Natural killer cell (primary cell): ENCODE measurements around the gene TDRD9. TPM values are rescaled to one million over a fixed set of nuclear protein-coding genes. Genes with fewer than 3 reads are reported as not detected.

Experiments used
- ATAC-seq, 3 donors: fragments of 150-1000 bp in 2 of 3; fragments of 200-7000 bp in 1 of 3; cut with Tn5 transposase; 1 replicate in 1 of 3; 2 replicates in 2 of 3; pipeline ENCODE4 v1.10.0; 2021; ENCODE audit warnings: mild to moderate bottlenecking in 2 of 3, moderate library complexity in 2 of 3
- DNase-seq, 2 donors: peaks; one replicate each; pipeline versions ENCODE4 v3.0.0 to v3.0.0-alpha.2; 2013 to 2021; ENCODE audit warnings: mixed read lengths in 1 of 2
- H3K27ac ChIP-seq: one replicate; pipeline ENCODE4 v1.5.1; 2013; ENCODE audit warnings: mild to moderate bottlenecking, low read length
- H3K27me3 ChIP-seq: one replicate; pipeline ENCODE4 v1.6.1; 2013; ENCODE audit warnings: low read length; ENCODE audit not compliant: control insufficient read depth, insufficient read depth
- H3K36me3 ChIP-seq: one replicate; pipeline ENCODE4 v1.6.1; 2013; ENCODE audit warnings: low read length; ENCODE audit not compliant: control insufficient read depth, insufficient read depth
- H3K4me1 ChIP-seq: one replicate; pipeline ENCODE4 v1.6.1; 2013; ENCODE audit warnings: low read length; ENCODE audit not compliant: control insufficient read depth, insufficient read depth
- H3K4me3 ChIP-seq: one replicate; pipeline ENCODE4 v1.5.1; 2013; ENCODE audit warnings: low read length
- H3K9me3 ChIP-seq: one replicate; pipeline ENCODE4 v1.6.1; 2013; ENCODE audit warnings: low read length; ENCODE audit not compliant: control insufficient read depth, insufficient read depth
- H3K27ac Mint-ChIP-seq, 2 donors: one replicate each; pipeline ENCODE4 v1.8.0; 2022; ENCODE audit warnings: mild to moderate bottlenecking in 2 of 2, mixed read lengths in 2 of 2, moderate library complexity in 1 of 2
- H3K27me3 Mint-ChIP-seq, 2 donors: one replicate each; pipeline ENCODE4 v1.8.0; 2022; ENCODE audit warnings: low read depth in 2 of 2, mixed read lengths in 2 of 2
- H3K36me3 Mint-ChIP-seq: one replicate; pipeline ENCODE4 v1.8.0; 2022; ENCODE audit warnings: mixed read lengths
- H3K4me1 Mint-ChIP-seq, 2 donors: one replicate each; pipeline ENCODE4 v1.8.0; 2022; ENCODE audit warnings: mixed read lengths in 2 of 2
- H3K4me3 Mint-ChIP-seq: one replicate; pipeline ENCODE4 v1.8.0; 2022; ENCODE audit warnings: mild to moderate bottlenecking, moderate library complexity, mixed read lengths
- H3K9me3 Mint-ChIP-seq, 2 donors: one replicate each; pipeline ENCODE4 v1.8.0; 2022; ENCODE audit warnings: mixed read lengths in 2 of 2
- CTCF ChIP-seq: fragments of 200-600 bp; IDR thresholded peaks from one replicate; pipeline ENCODE4 v1.8.0; 2022; ENCODE audit warnings: antibody characterized with exemption
- WGBS: methylation state at CpG from one replicate; pipeline ENCODE4 v1.1.7; 2013; ENCODE audit warnings: missing lambda C conversion rate; ENCODE audit not compliant: insufficient coverage; 5-methylcytosine and 5-hydroxymethylcytosine counted together
- intact Hi-C: fragments of 100-400 bp; cut with micrococcal nuclease; formaldehyde crosslinking; loops from one replicate; pipeline ENCODE4 v1.14.2; 2022
- total RNA-seq, 4 donors: library from RNA; stranded (reverse); fragments of 120-200 nt in 1 of 4; gene quantifications; one replicate each; pipeline versions ENCODE4 v1.2.3 to v1.2.4, GENCODE V29; 2013 to 2022

The TDRD9 gene
- total RNA-seq, 3 donors from 2014 or later (not counting 1 experiment from before 2014, with no cell fraction given), result 0.75 to 2.2 (median 1.4) TPM

- no peak overlapping the region for H3K27ac Mint-ChIP-seq
- no peak overlapping the region for H3K4me3 Mint-ChIP-seq
- H3K4me3 ChIP-seq, result no peak overlapping the region
- peaks cover 18% of the 10 kb centered on the region for H3K4me1 ChIP-seq
- H3K27ac ChIP-seq, result no peak overlapping the region
- H3K36me3 Mint-ChIP-seq, result no peaks in the 10 kb centered on the region
- peaks cover 7 to 21% of the 10 kb centered on the region in 2 donors for H3K4me1 Mint-ChIP-seq
- no peaks in the 10 kb centered on the region for H3K9me3 Mint-ChIP-seq
- no peak for DNase-seq
- TF ChIP-seq CTCF, result no peak
- H3K27me3 ChIP-seq, result peaks cover 14% of the 10 kb centered on the region
- no peaks in the 10 kb centered on the region for H3K9me3 ChIP-seq
- peaks cover 0 to 14% of the 10 kb centered on the region in 2 donors for H3K27me3 Mint-ChIP-seq
- intact Hi-C loops, result no loop called here
- H3K36me3 ChIP-seq, result no peaks in the 10 kb centered on the region
- ATAC-seq, result no peak
- WGBS, result 86% methylated on average over 3 of the region's 3 CpGs
These were observed 45.1 kb upstream of the TDRD9 start for GRCh38 chr14:103883263-103883523.

- no peak for ATAC-seq
These were observed 43.4 kb upstream of the TDRD9 start for GRCh38 chr14:103884854-103885253.

GRCh38 chr14:103885509-103885932 is 42.7 kb upstream of the TDRD9 start:
- H3K27ac Mint-ChIP-seq, result no peak overlapping the region
- no peak for ATAC-seq
- H3K27me3 Mint-ChIP-seq, result peaks cover 0 to 7% of the 10 kb centered on the region in 2 donors
- no peak overlapping the region for H3K27ac ChIP-seq
- H3K36me3 ChIP-seq, result no peaks in the 10 kb centered on the region
- no peak overlapping the region for H3K4me3 ChIP-seq
- peaks cover 5% of the 10 kb centered on the region for H3K27me3 ChIP-seq
- 85% methylated on average over 14 of the region's 14 CpGs for WGBS
- H3K9me3 ChIP-seq, result no peaks in the 10 kb centered on the region
- no peak overlapping the region for H3K4me3 Mint-ChIP-seq
- H3K36me3 Mint-ChIP-seq, result no peaks in the 10 kb centered on the region
- no peak for TF ChIP-seq CTCF
- peaks cover 6% of the 10 kb centered on the region for H3K4me1 ChIP-seq
- intact Hi-C loops, result no loop called here
- peaks cover 0 to 9% of the 10 kb centered on the region in 2 donors for H3K4me1 Mint-ChIP-seq
- DNase-seq, result no peak
- H3K9me3 Mint-ChIP-seq, result no peaks in the 10 kb centered on the region

More at GRCh38 chr14:103884854-103885253, 43.4 kb upstream of the TDRD9 start:
- DNase-seq, result no peak
- peaks cover 2 to 16% of the 10 kb centered on the region in 2 donors for H3K4me1 Mint-ChIP-seq
- H3K27me3 ChIP-seq, result peaks cover 11% of the 10 kb centered on the region
- 85% methylated on average over 9 of the region's 9 CpGs for WGBS
- no peak for TF ChIP-seq CTCF
- intact Hi-C loops, result no loop called here
- H3K27me3 Mint-ChIP-seq, result peaks cover 0 to 7% of the 10 kb centered on the region in 2 donors
- no peak overlapping the region for H3K4me3 Mint-ChIP-seq
- H3K9me3 Mint-ChIP-seq, result no peaks in the 10 kb centered on the region
- no peak overlapping the region for H3K27ac Mint-ChIP-seq
- H3K36me3 ChIP-seq, result no peaks in the 10 kb centered on the region
- H3K36me3 Mint-ChIP-seq, result no peaks in the 10 kb centered on the region
- no peak overlapping the region for H3K4me3 ChIP-seq
- H3K27ac ChIP-seq, result no peak overlapping the region
- H3K9me3 ChIP-seq, result no peaks in the 10 kb centered on the region
- peaks cover 12% of the 10 kb centered on the region for H3K4me1 ChIP-seq

- H3K27ac ChIP-seq, result no peak overlapping the region
- no peaks in the 10 kb centered on the region for H3K36me3 Mint-ChIP-seq
- H3K27ac Mint-ChIP-seq, result no peak overlapping the region
- no peaks in the 10 kb centered on the region for H3K9me3 Mint-ChIP-seq
- no peaks in the 10 kb centered on the region for H3K4me1 Mint-ChIP-seq
- no peak for TF ChIP-seq CTCF
- peaks cover 0 to 2% of the 10 kb centered on the region in 2 donors for H3K27me3 Mint-ChIP-seq
- no peaks in the 10 kb centered on the region for H3K36me3 ChIP-seq
- no peaks in the 10 kb centered on the region for H3K4me1 ChIP-seq
- H3K27me3 ChIP-seq, result no peaks in the 10 kb centered on the region
- no peaks in the 10 kb centered on the region for H3K9me3 ChIP-seq
- ATAC-seq (no peak), DNase-seq (no peak)
- no peak overlapping the region for H3K4me3 Mint-ChIP-seq
- intact Hi-C loops, result no loop called here
- H3K4me3 ChIP-seq, result no peak overlapping the region
- 84% methylated on average over 26 of the region's 27 CpGs for WGBS
These were observed 41.7 kb upstream of the TDRD9 start for GRCh38 chr14:103886304-103887169.
